Ishikawa (cell line): ENCODE results near the gene TTLL7.

ENCODE experiments used
- CEBPB ChIP-seq: IDR thresholded peaks from 2 replicates; pipeline ENCODE4 v1.6.1; 2012
- CREB1 ChIP-seq: IDR thresholded peaks from 2 replicates; pipeline ENCODE4 v1.6.1; 2012; ENCODE audit warnings: low read depth
- EGR1 ChIP-seq: IDR thresholded peaks from 2 replicates; pipeline ENCODE4 v1.6.1; 2012
- EP300 ChIP-seq: IDR thresholded peaks from 2 replicates; pipeline ENCODE4 v1.6.1; 2012; ENCODE audit warnings: borderline replicate concordance
- FOXM1 ChIP-seq: IDR thresholded peaks from 2 replicates; pipeline ENCODE4 v1.6.1; 2012; ENCODE audit warnings: low read depth, borderline replicate concordance
- MAX ChIP-seq: IDR thresholded peaks from 2 replicates; pipeline ENCODE4 v1.6.1; 2012
- NFIC ChIP-seq: IDR thresholded peaks from 2 replicates; pipeline ENCODE4 v1.6.1; 2012
- RAD21 ChIP-seq: IDR thresholded peaks from 2 replicates; pipeline ENCODE4 v1.6.1; 2012; ENCODE audit warnings: low read depth
- REST ChIP-seq: IDR thresholded peaks from 2 replicates; pipeline ENCODE4 v1.6.1; 2012; ENCODE audit warnings: low read depth, mild to moderate bottlenecking
- TAF1 ChIP-seq: IDR thresholded peaks from 2 replicates; pipeline ENCODE4 v1.6.1; 2012; ENCODE audit warnings: low read depth, mild to moderate bottlenecking
- TCF12 ChIP-seq: IDR thresholded peaks from 2 replicates; pipeline ENCODE4 v1.6.1; 2012; ENCODE audit warnings: low read depth
- TEAD4 ChIP-seq: IDR thresholded peaks from 2 replicates; pipeline ENCODE4 v1.6.1; 2012
- USF1 ChIP-seq: IDR thresholded peaks from 2 replicates; pipeline ENCODE4 v1.6.1; 2012
- YY1 ChIP-seq: IDR thresholded peaks from 2 replicates; pipeline ENCODE4 v1.6.1; 2012; ENCODE audit warnings: low read depth
- ZBTB7A ChIP-seq: IDR thresholded peaks from 2 replicates; pipeline ENCODE4 v1.6.1; 2012; ENCODE audit warnings: low read depth

The TTLL7 gene

GRCh38 chr1:83846138-83846537 is 152.8 kb downstream of the TTLL7 start:
- TF ChIP-seq RAD21, result no peak
- no peak for TF ChIP-seq TAF1
- TF ChIP-seq TEAD4, result no peak
- TF ChIP-seq FOXM1, result no peak
- TF ChIP-seq EGR1, result no peak
- no peak for TF ChIP-seq CEBPB
- TF ChIP-seq ZBTB7A, result no peak
- TF ChIP-seq NFIC, result no peak
- no peak for TF ChIP-seq EP300
- no peak for TF ChIP-seq YY1
- TF ChIP-seq TCF12, result no peak
- no peak for TF ChIP-seq CREB1
- no peak for TF ChIP-seq USF1
- no peak for TF ChIP-seq REST
- TF ChIP-seq MAX, result no peak

GRCh38 chr1:83845437-83846071 is 153.4 kb downstream of the TTLL7 start:
- TF ChIP-seq EGR1 (no peak), EP300 (no peak), CEBPB (0 out of 2 replicates have a peak, but pooled peaks have one; percentile 15), YY1 (no peak)

GRCh38 chr1:83844546-83844945 is 154.4 kb downstream of the TTLL7 start:
- TF ChIP-seq RAD21 (no peak), MAX (no peak), CREB1 (no peak), ZBTB7A (no peak), REST (no peak), TCF12 (no peak)

GRCh38 chr1:83839566-83840173 is 159.3 kb downstream of the TTLL7 start:
- TF ChIP-seq ZBTB7A (no peak), YY1 (no peak), USF1 (no peak), EGR1 (no peak), REST (no peak), EP300 (no peak), FOXM1 (no peak), NFIC (no peak), TAF1 (no peak), TCF12 (no peak), CREB1 (no peak)

- TF ChIP-seq CREB1 (no peak), CEBPB (no peak), ZBTB7A (no peak), EP300 (no peak), NFIC (no peak), YY1 (no peak), RAD21 (no peak), FOXM1 (no peak), TAF1 (no peak), REST (no peak), USF1 (no peak), MAX (no peak), TEAD4 (no peak), TCF12 (no peak)
Measured at GRCh38 chr1:83838573-83838972, 160.4 kb downstream of the TTLL7 start.
